Head of caudate nucleus (tissue), 42 donors: Measurements from ENCODE around the gene ERV3-1.
"Not testable (repeated sequence)": the region's sequence is repeated elsewhere in the genome, so short reads cannot be mapped to it uniquely, and the experiment has no call there.

Experiments
- DNase-seq, 42 donors: peaks; one replicate each; pipeline versions ENCODE4 v3.0.0 to v3.0.0-alpha.2; 2020 to 2021; ENCODE audit warnings: mixed read lengths in 7 of 42
- intact Hi-C: fragments of 100-400 bp; cut with DNase I; formaldehyde crosslinking; loops from one replicate; pipeline ENCODE4 v1.15.0; 2022

The ERV3-1 gene

DNA sequence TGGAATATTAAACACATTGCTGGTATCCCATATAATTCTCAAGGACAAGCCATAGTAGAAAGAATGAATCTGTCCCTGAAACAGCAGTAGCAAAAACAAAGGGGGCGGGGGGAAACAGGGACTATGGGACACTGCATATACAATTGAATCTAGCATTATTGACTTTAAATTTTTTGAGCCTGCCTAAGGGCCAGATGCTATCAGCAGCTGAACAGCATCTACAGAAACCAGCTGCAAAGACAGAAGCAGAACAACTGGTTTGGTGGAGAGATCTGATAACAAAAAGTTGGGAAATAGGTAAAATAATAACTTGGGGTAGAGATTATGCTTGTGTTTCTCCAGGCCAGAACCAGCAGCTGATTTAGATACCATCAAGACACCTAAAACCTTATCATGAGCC lies 57.7 kb downstream of the ERV3-1 start:
- DNase-seq, intact Hi-C loops: not testable (repeated sequence)

DNA sequence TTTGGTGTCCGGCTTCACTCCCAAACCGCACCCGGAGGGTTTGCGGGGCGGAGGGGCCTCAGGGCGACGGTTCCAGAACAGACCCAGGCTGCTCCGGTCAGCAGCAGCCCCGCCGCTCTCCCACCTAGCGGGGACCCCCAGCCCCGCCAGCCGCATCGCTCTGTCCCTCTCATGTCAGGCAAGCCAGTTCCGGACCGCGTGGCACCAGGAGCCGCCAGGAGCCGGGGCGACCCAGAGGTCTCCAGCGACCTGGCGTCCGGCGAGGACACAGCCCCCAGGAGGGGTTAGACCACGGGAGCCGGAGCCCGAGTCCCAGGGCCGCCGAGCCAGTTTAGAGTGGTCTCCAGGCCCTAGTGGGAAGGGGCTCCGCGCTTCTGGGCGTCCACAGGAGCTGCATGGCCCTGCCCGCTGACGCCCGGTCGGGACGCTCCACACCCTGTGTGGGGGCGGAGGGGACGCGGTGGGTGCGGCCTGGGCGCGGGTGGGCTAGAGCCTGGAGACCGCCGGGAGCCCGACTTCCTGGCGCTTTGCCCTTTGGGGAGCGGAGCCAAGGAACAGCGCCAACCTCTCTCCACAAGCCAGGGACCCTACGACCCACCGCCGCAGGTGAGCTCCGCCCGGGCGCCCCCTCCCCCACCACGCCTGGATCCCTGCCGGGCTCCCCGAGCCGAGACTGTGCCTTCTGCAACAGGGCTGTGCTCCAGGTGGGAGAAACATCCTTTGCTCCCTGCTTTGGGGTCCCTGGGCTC lies 59.1 kb downstream of the ERV3-1 start:
- DNase-seq, result peak in 27 of 42 donors; percentile 19 to 63 (median 40)
- intact Hi-C loops, result no loop called here

DNA sequence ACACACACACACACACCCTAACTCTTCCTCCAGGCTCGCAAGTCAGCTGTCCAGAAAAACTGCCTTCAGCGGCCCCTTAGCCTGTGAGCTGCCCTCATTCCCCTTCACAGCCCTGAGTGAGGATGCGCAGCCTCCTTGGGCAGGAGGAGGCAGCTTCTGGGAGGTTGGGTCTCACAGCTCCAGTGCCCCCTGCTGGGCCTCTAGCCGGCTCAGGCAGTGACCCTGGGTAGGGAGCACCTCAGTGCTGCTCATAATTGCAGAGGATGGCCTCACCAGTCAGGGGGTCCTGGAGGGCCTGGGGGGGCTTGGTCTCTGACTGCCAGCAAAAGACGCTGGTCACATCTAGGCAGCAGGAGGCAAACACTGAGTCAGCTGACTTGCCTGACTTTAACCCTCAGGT lies 59.7 kb downstream of the ERV3-1 start:
- peak in 24 of 42 donors; percentile 6 to 55 (median 32) for DNase-seq
- intact Hi-C loops, result no loop called here

DNA sequence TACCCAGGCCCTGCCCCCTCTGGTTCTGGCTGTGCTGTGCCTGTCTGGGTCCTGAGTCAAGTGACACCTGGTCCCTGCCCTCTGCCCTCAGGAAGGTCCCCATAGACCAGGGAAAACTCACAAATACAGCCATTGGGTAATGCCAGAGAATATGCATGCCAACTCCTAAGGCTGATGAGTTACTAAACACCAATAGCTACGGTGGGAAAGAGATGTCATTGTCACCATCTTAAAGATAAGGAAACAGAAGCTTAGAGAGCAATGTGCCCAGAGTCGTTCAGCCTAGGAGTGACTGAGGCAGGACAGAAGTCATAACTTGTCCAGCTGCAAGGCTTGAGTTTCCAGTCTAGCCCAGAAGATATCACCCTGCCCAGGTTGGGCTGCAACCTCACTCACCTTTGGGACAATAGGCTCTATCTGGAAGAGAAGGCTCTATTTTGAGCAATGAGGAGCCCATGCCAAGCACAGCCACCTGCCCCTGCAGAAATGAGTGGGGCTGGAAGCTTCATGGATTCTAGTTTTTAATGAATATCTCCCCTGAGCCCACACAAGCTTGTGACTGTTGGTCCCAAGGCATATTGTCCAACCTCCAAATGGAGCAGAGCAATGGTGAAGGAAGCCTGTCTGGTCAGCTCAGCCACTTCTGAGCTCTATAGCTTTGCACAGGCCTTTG lies 60.8 kb downstream of the ERV3-1 start:
- intact Hi-C loops, result no loop called here
- DNase-seq, result no peak

DNA sequence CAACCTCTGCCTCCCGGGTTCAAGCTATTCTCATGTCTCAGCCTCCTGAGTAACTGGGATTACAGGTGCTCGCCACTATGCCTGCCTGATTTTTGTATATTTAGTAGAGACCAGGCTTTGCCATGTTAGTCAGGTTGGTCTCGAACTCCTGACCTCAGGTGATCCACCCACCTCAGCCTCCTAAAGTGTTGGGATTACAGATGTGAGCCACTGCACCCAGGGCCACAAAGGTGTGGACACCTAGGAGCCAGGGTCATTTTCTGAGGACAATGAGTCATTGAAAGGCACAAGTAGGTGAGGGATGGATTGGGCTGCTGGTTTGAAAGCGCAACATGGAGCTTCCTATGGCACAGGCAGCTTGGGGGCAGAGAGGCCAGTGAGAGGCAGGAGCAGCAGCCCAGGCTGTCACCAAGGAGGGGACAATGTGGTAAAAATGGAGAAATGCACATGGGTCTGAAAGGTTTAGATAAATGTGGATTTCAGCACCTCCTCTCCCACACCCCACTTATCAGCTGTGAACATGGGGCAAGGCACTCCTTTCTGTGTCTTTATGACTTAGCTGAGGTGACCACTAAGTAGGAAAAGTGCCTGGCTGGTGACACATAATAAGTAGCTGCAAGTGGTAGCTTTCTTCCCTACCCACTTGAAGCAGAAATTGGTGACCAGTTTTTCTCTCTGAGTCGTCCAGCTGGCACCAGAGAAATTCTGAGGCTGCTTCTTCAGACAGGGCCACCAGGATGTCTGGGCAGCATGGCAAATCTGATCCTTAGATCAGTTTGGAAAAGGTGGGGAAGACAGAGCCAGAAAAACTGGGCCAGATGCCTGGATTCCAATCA lies 61.6 kb downstream of the ERV3-1 start:
- intact Hi-C loops, DNase-seq: not testable (repeated sequence)
